Lower leg skin (tissue), 3 donors: Measurements from ENCODE around the gene NETO1.

Source experiments
- CTCF ChIP-seq, 3 donors: fragments of 450-650 bp; IDR thresholded peaks; one replicate each; pipeline ENCODE4 v1.5.1; 2016; ENCODE audit warnings: antibody characterized with exemption in 3 of 3, mild to moderate bottlenecking in 3 of 3, moderate library complexity in 2 of 3
- POLR2A ChIP-seq, 2 donors: fragments of 450-650 bp; IDR thresholded peaks; one replicate each; pipeline ENCODE4 v1.6.1; 2016 to 2017; ENCODE audit warnings: antibody characterized with exemption in 2 of 2, mild to moderate bottlenecking in 1 of 2, moderate library complexity in 1 of 2

- no peak for TF ChIP-seq CTCF (IDR thresholded peaks at IDR 0.05)
- TF ChIP-seq POLR2A (IDR thresholded peaks at IDR 0.05): no peak
Measured at GRCh38 chr18:72868585-72869225, 918 bp upstream of the NETO1 start.
